HuH-7 (cell line): ENCODE results near the gene CDK14.
A peak's percentile ranks its signal among the peaks of the same experiment; 100 is the strongest.

Source experiments
- DNase-seq: peaks from one replicate; pipeline ENCODE4 v3.0.0; 2011; ENCODE audit warnings: low spot score

The CDK14 gene

DNA sequence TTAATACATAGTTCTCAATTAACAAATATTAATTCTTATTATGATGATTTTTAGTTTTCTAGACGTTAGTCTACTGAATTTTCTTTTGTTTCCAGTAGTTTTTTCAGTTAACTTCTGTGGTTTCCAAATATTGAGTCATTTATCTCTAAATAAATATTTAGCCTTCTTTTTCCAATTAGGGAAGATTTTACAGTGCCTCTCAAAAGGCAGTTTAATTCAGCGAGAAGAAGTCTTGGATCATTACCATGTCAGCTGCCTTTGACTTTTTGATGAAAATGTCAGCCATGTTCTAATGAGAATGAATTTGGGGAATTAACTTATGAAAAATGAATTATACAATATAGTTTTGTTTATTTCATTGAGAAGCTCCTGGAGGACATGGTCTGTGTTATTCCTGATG, 90.0 kb downstream of the CDK14 start:
- no peak for DNase-seq

GRCh38 chr7:90688810-90689209, 92.7 kb downstream of the CDK14 start:
- DNase-seq, result no peak

GRCh38 chr7:90689260-90689659, 93.1 kb downstream of the CDK14 start:
- DNase-seq, result no peak

- no peak for DNase-seq
Measured at GRCh38 chr7:90690159-90690858, 94.2 kb downstream of the CDK14 start.

GRCh38 chr7:90692396-90692795, 96.3 kb downstream of the CDK14 start:
- no peak for DNase-seq

DNA sequence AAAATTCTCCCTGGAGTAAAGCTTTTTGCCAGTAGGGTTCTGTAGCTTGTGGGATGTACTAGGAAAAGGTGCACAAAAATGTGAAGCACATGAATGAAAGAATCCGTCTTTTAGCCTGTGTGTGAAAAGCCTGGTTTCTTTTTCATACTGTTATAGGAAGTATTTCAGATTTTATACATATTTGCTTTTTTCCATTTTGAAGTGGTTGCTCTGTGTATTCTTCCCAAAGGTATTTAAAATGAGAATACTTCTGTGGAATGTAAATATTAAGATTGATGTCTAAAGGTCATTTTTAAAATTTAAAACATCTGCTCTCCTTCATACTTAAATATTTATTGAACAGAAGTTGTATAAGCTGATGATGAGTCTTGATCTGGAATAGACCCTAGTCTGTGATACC, 96.8 kb downstream of the CDK14 start:
- no peak for DNase-seq

- DNase-seq, result no peak
Measured at GRCh38 chr7:90693939-90694338, 97.8 kb downstream of the CDK14 start.

GRCh38 chr7:90698616-90699015, 102.5 kb downstream of the CDK14 start:
- DNase-seq, result no peak

DNA sequence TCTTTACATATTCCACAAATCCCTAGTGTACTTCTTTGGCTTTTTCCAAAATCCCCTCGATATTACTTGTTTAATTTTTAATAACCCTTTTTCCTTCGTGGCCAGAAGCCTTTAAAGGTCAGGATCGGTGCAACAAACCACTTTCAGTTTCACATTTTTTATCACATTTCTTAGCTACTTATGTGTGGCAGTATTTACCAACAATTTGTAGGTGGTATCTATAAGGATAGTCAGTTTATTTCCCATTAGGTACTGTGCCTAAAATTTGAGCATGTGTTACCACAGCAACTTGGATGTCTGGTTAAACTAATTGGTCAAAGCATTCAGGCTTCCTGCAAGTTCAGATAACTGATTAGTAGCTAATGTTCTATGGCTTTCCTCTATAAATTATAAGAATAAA, 104.9 kb downstream of the CDK14 start:
- DNase-seq, result no peak

GRCh38 chr7:90701771-90702170, 105.7 kb downstream of the CDK14 start:
- no peak for DNase-seq

DNA sequence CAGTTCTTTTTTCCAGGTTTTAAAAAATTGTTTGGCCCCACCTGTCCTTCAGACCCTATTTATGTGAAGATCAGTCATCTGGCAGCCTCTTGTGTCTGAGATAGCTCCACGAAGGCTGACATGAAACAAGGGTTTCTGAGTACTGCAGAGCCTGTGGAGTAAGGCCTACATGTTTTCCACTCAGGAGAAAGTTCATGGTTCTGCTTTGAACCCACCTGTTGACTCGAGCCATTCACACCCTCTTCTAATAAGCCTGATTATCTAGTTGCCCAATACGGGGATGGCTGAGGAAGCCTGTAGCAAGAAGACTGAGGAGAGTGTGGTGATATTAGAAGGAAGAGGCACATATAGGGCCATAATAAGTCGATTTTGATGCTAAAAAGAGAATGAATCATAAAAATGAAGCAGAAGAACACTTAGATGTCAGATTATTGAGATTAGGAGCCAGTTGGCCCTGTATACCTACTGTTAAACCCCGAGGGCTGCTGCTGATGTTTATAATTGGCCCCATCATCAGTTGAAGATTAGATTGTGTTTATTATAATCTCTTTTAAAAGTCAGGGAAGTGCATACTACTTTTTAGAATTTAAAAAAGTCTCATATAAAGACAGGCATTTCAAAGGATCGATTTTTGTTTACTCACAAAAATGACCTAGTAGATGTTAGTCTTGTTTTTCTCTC, 109.4 kb downstream of the CDK14 start:
- DNase-seq, result no peak

- no peak for DNase-seq
Measured at GRCh38 chr7:90706072-90706716, 110.1 kb downstream of the CDK14 start.

DNA sequence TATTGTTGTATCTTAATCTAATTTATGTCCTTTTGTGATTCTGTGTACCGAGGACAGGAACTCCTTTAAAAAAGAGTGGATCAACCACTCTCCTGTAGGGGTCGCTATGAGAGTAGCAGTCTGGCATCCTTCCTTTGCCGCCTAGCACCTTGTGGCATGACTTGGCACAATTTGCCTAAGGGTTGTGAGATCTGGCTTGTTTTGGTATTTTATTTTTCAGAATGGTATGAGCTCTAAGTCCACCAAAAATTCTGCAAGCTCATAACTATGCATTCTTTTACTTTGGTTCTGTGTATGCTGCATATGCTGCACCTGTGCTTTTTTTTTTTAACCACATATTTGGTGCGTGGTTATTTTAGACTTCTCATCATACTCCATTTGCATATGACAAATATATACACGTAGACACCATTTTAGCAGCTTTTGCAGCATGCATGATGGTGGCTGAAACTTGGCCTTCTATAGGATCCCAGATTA, 112.8 kb downstream of the CDK14 start:
- DNase-seq, result no peak

GRCh38 chr7:90709501-90710465, 113.7 kb downstream of the CDK14 start:
- DNase-seq, result no peak

- DNase-seq, result no peak
Measured at GRCh38 chr7:90710466-90710850, 114.3 kb downstream of the CDK14 start.

DNA sequence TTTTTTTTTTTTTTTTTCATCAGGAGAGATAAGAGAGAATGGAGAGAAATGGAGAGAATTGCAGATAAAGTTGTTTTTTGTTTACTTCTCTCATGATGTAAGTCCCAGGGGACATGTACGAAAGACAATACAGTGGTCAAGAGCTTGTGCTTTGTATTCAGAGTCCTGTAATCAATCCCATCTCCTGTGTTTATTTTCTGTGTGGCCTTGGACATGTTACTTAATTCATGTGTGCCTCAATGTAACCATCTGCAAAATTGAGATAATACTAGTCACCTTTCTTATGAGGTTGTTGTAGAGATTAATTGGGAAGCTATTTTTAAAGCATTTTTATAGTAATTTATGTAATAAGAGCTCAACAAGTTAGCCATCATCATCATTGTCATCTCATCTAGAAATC, 117.5 kb downstream of the CDK14 start:
- DNase-seq, result no peak

- DNase-seq, result no peak
Measured at GRCh38 chr7:90715067-90715466, 118.9 kb downstream of the CDK14 start.

- DNase-seq, result no peak
Measured at GRCh38 chr7:90717296-90718060, 121.4 kb downstream of the CDK14 start.

DNA sequence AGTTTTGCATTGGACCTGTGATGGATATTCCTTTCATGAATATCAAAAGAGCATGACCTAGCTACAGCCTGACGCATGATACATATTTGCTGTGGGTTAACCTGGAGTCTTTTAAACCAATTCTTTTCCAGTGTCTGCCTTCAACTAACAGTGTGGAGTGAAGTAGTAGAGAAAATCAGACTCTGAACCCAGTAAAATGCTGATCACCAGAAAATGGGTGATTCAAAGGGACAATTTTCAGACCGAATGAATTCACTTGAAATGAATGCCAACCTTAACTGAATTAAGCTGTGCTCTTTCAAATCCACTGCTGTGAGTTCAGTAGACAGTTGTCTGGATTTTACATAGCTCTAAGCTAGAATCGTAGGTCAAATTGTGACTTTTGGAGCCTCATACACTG, 123.0 kb downstream of the CDK14 start:
- no peak for DNase-seq

- DNase-seq, result peak; percentile 43
Measured at GRCh38 chr7:90720984-90721760, 125.1 kb downstream of the CDK14 start.
